B cell (primary cell): Measurements from ENCODE around the gene EPC1.

ENCODE experiments used
- CTCF ChIP-seq: fragments of 200-600 bp; IDR thresholded peaks from one replicate; pipeline ENCODE4 v1.8.0; 2022; ENCODE audit warnings: antibody characterized with exemption, mild to moderate bottlenecking
- EZH2 ChIP-seq: IDR thresholded peaks from 2 replicates; pipeline ENCODE4 v1.6.1; 2012; ENCODE audit warnings: borderline replicate concordance, low read depth, mild to moderate bottlenecking, moderate library complexity, low read length; ENCODE audit not compliant: insufficient read depth, poor library complexity, severe bottlenecking

GRCh38 chr10:32379950-32380551, 33.1 kb upstream of the EPC1 start:
- TF ChIP-seq CTCF (no peak), EZH2 (no peak)
